Neuronal stem cell (in vitro differentiated cells): ENCODE data around the gene SYNE2.

Experiments
- DNase-seq: peaks from one replicate; pipeline ENCODE4 v3.0.0-alpha.2; 2013; ENCODE audit warnings: low spot score
- H2AFZ ChIP-seq: one replicate; pipeline ENCODE4 v1.6.1; 2013; ENCODE audit warnings: mild to moderate bottlenecking, low read length, inconsistent platforms
- H2AK5ac ChIP-seq: 2 replicates; pipeline ENCODE4 v1.6.1; 2013; ENCODE audit warnings: low read depth, mild to moderate bottlenecking, inconsistent platforms, low read length, moderate library complexity, mixed read lengths
- H2BK120ac ChIP-seq: 2 replicates; pipeline ENCODE4 v1.6.1; 2013; ENCODE audit warnings: low read depth, mild to moderate bottlenecking, inconsistent platforms, low read length, moderate library complexity, mixed read lengths
- H2BK12ac ChIP-seq: one replicate; pipeline ENCODE4 v1.6.1; 2013; ENCODE audit warnings: low read length, inconsistent platforms
- H2BK15ac ChIP-seq: 2 replicates; pipeline ENCODE4 v1.6.1; 2013; ENCODE audit warnings: mild to moderate bottlenecking, low read length, inconsistent platforms, mixed read lengths
- H2BK5ac ChIP-seq: one replicate; pipeline ENCODE4 v1.6.1; 2013; ENCODE audit warnings: inconsistent platforms, mild to moderate bottlenecking, low read length, moderate library complexity
- H3K14ac ChIP-seq: one replicate; pipeline ENCODE4 v1.6.1; 2013; ENCODE audit warnings: low read length, inconsistent platforms
- H3K18ac ChIP-seq: 2 replicates; pipeline ENCODE4 v1.6.1; 2013; ENCODE audit warnings: low read length, inconsistent platforms
- H3K23ac ChIP-seq: 2 replicates; pipeline ENCODE4 v1.6.1; 2013; ENCODE audit warnings: low read depth, mild to moderate bottlenecking, mixed read lengths, low read length, inconsistent platforms; ENCODE audit not compliant: poor library complexity
- H3K27ac ChIP-seq: replicated peaks from 3 replicates; pipeline ENCODE4 v1.5.1; 2013; ENCODE audit warnings: low read length, inconsistent platforms
- H3K27me3 ChIP-seq, 3 experiments: 2 replicates each; pipeline ENCODE4 v1.6.1; 2013; ENCODE audit warnings: low read length in 3 of 3, mild to moderate bottlenecking in 2 of 3, inconsistent platforms in 1 of 3, low read depth in 1 of 3, mixed read lengths in 1 of 3, moderate library complexity in 1 of 3; ENCODE audit not compliant: control insufficient read depth in 3 of 3, insufficient read depth in 3 of 3
- H3K36me3 ChIP-seq, 2 donors: replicated peaks in 1 of 2; 2 replicates each; pipeline ENCODE4 v1.6.1; 2013; ENCODE audit warnings: low read length in 2 of 2; ENCODE audit not compliant: control insufficient read depth in 2 of 2, insufficient read depth in 2 of 2
- H3K4ac ChIP-seq: 2 replicates; pipeline ENCODE4 v1.6.1; 2013; ENCODE audit warnings: inconsistent platforms, mild to moderate bottlenecking, low read length, moderate library complexity
- H3K4me1 ChIP-seq, 2 donors: 1 replicate in 1 of 2; 2 replicates in 1 of 2; pipeline ENCODE4 v1.6.1; 2013; ENCODE audit warnings: low read length in 2 of 2, low read depth in 1 of 2; ENCODE audit not compliant: control insufficient read depth in 2 of 2, insufficient read depth in 1 of 2
- H3K4me2 ChIP-seq: one replicate; pipeline ENCODE4 v1.6.1; 2013; ENCODE audit warnings: mild to moderate bottlenecking, low read length, inconsistent platforms; ENCODE audit not compliant: insufficient read depth, poor library complexity, severe bottlenecking
- H3K4me3 ChIP-seq, 2 donors: 2 replicates each; pipeline ENCODE4 v1.5.1; 2013; ENCODE audit warnings: low read length in 2 of 2, mild to moderate bottlenecking in 2 of 2, inconsistent platforms in 1 of 2, moderate library complexity in 1 of 2
- H3K79me1 ChIP-seq: one replicate; pipeline ENCODE4 v1.6.1; 2013; ENCODE audit warnings: low read depth, mild to moderate bottlenecking, inconsistent platforms, low read length, moderate library complexity
- H3K9ac ChIP-seq: one replicate; pipeline ENCODE4 v1.6.1; 2013; ENCODE audit warnings: mild to moderate bottlenecking, low read depth, low read length, inconsistent platforms; ENCODE audit not compliant: poor library complexity
- H3K9me3 ChIP-seq, 2 donors: replicated peaks in 1 of 2; 2 replicates each; pipeline versions ENCODE3 to v1.6.1; 2013; ENCODE audit warnings: low read length in 2 of 2, mild to moderate bottlenecking in 2 of 2, inconsistent platforms in 1 of 2, low read depth in 1 of 2, mixed read lengths in 1 of 2, moderate library complexity in 1 of 2; ENCODE audit not compliant: control insufficient read depth in 2 of 2, insufficient read depth in 1 of 2
- H4K8ac ChIP-seq: one replicate; pipeline ENCODE4 v1.6.1; 2013; ENCODE audit warnings: low read depth, mild to moderate bottlenecking, inconsistent platforms, low read length, moderate library complexity
- H4K91ac ChIP-seq: one replicate; pipeline ENCODE4 v1.6.1; 2013; ENCODE audit warnings: low read length, low read depth, mild to moderate bottlenecking, inconsistent platforms; ENCODE audit not compliant: poor library complexity
- WGBS, 2 donors: extraction: QIAGEN DNeasy Blood & Tissue Kit; methylation state at CpG; one replicate each; pipeline ENCODE4 v1.1.7; 2013; ENCODE audit warnings: missing lambda C conversion rate in 2 of 2, mixed read lengths in 1 of 2; ENCODE audit not compliant: insufficient read length in 2 of 2, insufficient replicate concordance in 1 of 2; ENCODE audit errors: extremely low coverage in 2 of 2; 5-methylcytosine and 5-hydroxymethylcytosine counted together

Gene SYNE2

GRCh38 chr14:64114166-64114565, 261.4 kb downstream of the SYNE2 start:
- Histone ChIP-seq H3K14ac (no peak overlapping the region), H3K18ac (no peak overlapping the region), H2BK120ac (no peak overlapping the region), H3K27ac (no peak overlapping the region), H3K4ac (no peak overlapping the region), H3K27me3 (no peaks in the 10 kb centered on the region), H3K9ac (no peak overlapping the region), H3K4me2 (no peak overlapping the region), H4K91ac (no peak overlapping the region), H2BK5ac (no peak overlapping the region), H2AK5ac (no peak overlapping the region), H4K8ac (no peak overlapping the region), H2BK12ac (no peak overlapping the region), H3K4me1 (peaks cover 0 to 2% of the 10 kb centered on the region in 2 donors), H3K23ac (peak overlapping the region; percentile 69), H3K79me1 (no peaks in the 10 kb centered on the region), H2BK15ac (no peak overlapping the region), H3K36me3 (peaks cover 13 to 81% of the 10 kb centered on the region in 2 donors), H3K4me3 (peak overlapping the region in 1 of 2 donors; percentile 6), H2AFZ (no peak overlapping the region), H3K9me3 (no peaks in the 10 kb centered on the region)
- no CpG with 5 or more reads among the region's 9 CpGs for WGBS, 2 donors
- DNase-seq, result no peak

- Histone ChIP-seq H3K18ac (no peak overlapping the region), H3K79me1 (no peaks in the 10 kb centered on the region), H3K14ac (no peak overlapping the region), H3K9ac (no peak overlapping the region), H3K27ac (no peak overlapping the region), H2AFZ (no peak overlapping the region), H3K4me2 (no peak overlapping the region), H3K9me3 (no peaks in the 10 kb centered on the region), H4K8ac (no peak overlapping the region), H3K36me3 (peaks cover 14 to 81% of the 10 kb centered on the region in 2 donors), H3K4me1 (peaks cover 0 to 2% of the 10 kb centered on the region in 2 donors), H2BK15ac (no peak overlapping the region), H2BK5ac (no peak overlapping the region), H3K23ac (no peak overlapping the region), H4K91ac (no peak overlapping the region), H2AK5ac (no peak overlapping the region), H3K27me3 (no peaks in the 10 kb centered on the region), H2BK12ac (no peak overlapping the region), H2BK120ac (no peak overlapping the region), H3K4me3 (no peak overlapping the region), H3K4ac (no peak overlapping the region)
- WGBS, 2 donors, result no CpG with 5 or more reads among the region's 7 CpGs
- DNase-seq, result no peak
Observed at GRCh38 chr14:64114796-64115195, 262.0 kb downstream of the SYNE2 start.

- H2BK12ac ChIP-seq, result no peak overlapping the region
- H2BK5ac ChIP-seq, result no peak overlapping the region
- no peaks in the 10 kb centered on the region for H3K27me3 ChIP-seq
- H3K4me2 ChIP-seq, result no peak overlapping the region
- no peak overlapping the region for H4K8ac ChIP-seq
- H3K9me3 ChIP-seq, result no peaks in the 10 kb centered on the region
- no peak overlapping the region for H2AFZ ChIP-seq
- H2BK15ac ChIP-seq, result no peak overlapping the region
- peaks cover 12 to 81% of the 10 kb centered on the region in 2 donors for H3K36me3 ChIP-seq
- no peaks in the 10 kb centered on the region for H3K79me1 ChIP-seq
- H3K4me1 ChIP-seq, result peaks cover 0 to 2% of the 10 kb centered on the region in 2 donors
- no peak overlapping the region for H3K27ac ChIP-seq
- H3K9ac ChIP-seq, result no peak overlapping the region
- H2AK5ac ChIP-seq, result no peak overlapping the region
- no peak overlapping the region for H4K91ac ChIP-seq
- H3K4me3 ChIP-seq, result no peak overlapping the region
- no peak overlapping the region for H3K18ac ChIP-seq
- no peak overlapping the region for H3K14ac ChIP-seq
- H2BK120ac ChIP-seq, result no peak overlapping the region
- H3K23ac ChIP-seq, result no peak overlapping the region
- H3K4ac ChIP-seq, result no peak overlapping the region
- DNase-seq, result no peak
- no CpG with 5 or more reads among the region's 6 CpGs for WGBS, 2 donors
Observed at GRCh38 chr14:64115401-64115800, 262.6 kb downstream of the SYNE2 start.

- Histone ChIP-seq H3K14ac (no peak overlapping the region), H3K4me2 (no peak overlapping the region), H3K9me3 (no peaks in the 10 kb centered on the region), H2BK120ac (no peak overlapping the region), H3K4me3 (no peak overlapping the region), H3K27me3 (no peaks in the 10 kb centered on the region), H3K27ac (no peak overlapping the region), H2AK5ac (no peak overlapping the region), H4K91ac (no peak overlapping the region), H2BK12ac (no peak overlapping the region), H2AFZ (no peak overlapping the region), H3K4me1 (peaks cover 0 to 2% of the 10 kb centered on the region in 2 donors), H3K23ac (no peak overlapping the region), H4K8ac (no peak overlapping the region), H3K4ac (no peak overlapping the region), H2BK5ac (no peak overlapping the region), H3K36me3 (peaks cover 17 to 80% of the 10 kb centered on the region in 2 donors), H3K79me1 (no peaks in the 10 kb centered on the region), H3K18ac (no peak overlapping the region), H2BK15ac (no peak overlapping the region), H3K9ac (no peak overlapping the region)
- DNase-seq, result no peak
- WGBS, 2 donors, result no CpG with 5 or more reads among the region's 11 CpGs
Observed at GRCh38 chr14:64117671-64118402, 265.0 kb downstream of the SYNE2 start.
